HG03520 (cell line): ENCODE results near the gene TRIM3.
"Not testable (repeated sequence)": the region's sequence is repeated elsewhere in the genome, so short reads cannot be mapped to it uniquely, and the experiment has no call there.

ENCODE experiments used
- ATAC-seq: cut with Tn5 transposase; IDR thresholded peaks from one replicate; pipeline ENCODE4 v1.9.1; 2021; ENCODE audit warnings: mild to moderate bottlenecking, moderate library complexity; ENCODE audit not compliant: unreplicated experiment

TRIM3 gene

DNA sequence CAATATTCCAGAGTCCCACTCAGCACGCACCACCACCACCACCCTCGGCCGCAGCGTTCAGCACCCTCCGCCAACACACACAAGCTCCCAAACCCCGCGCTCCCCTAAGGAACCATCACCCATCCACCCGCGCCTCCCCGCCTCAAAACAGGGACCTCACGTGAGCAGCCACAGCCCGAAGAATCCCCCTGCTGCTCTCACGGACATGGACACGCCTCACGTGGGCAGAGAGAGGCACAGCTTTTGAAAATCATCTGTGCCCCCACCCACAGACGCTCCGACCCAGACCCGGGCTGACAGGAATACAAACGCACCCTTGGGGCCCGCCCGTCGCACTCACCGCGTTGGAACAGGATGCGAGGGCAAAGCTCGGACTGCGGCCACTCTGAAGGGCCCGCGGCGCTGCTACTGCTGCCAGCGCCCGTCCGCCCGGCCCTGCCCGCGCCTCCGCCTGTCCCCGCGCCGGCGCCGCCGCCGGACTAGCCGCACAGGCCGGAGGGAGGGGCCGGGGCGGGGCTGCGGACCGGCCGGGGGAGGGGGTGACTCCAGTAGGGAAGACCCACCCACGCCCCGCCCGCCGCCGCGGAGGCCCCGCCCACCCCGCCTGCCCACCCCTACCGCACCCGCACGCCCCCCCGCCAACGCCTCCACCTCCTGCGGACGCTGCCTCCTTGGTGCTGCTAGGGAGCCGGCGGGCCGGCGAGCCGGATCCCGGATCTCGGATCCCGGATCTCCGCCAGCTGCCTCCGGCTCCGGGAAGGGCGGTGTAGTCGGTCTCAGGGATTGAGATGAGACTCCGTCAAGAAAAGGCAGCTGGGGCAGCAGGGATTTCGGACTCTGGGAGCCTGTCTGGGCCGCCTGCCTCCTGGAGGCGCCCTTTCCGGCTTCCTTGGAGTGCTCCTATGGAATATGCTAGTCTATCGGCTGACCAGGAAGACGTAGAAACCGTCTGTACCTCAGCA, at the start of gene TRIM3:
TRIM3 (minus strand) TSS at position 491 of the 962 bp plus-strand sequence. CDS start 8,246 bp downstream, outside the sequence.
- ATAC-seq = peak; percentile 51

DNA sequence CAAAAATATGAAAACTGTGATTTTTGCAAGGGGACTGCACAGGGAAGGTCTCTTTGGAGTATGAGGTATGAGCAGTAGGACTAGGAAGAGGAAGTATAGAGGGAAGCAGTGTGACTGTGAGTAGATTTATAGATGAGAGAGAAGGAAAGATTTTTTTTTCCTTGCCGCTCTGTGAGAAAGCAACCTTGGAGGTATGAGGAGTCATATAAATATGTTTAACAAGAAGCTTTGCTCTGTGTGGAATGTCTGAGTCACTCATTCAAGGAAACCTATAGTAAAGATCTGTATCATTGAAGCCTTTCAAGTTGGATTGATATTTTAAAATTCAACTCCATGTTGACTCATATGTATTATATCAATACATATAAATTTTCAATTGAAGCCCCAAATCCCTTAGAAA, 49.5 kb upstream of the TRIM3 start:
- no peak for ATAC-seq

DNA sequence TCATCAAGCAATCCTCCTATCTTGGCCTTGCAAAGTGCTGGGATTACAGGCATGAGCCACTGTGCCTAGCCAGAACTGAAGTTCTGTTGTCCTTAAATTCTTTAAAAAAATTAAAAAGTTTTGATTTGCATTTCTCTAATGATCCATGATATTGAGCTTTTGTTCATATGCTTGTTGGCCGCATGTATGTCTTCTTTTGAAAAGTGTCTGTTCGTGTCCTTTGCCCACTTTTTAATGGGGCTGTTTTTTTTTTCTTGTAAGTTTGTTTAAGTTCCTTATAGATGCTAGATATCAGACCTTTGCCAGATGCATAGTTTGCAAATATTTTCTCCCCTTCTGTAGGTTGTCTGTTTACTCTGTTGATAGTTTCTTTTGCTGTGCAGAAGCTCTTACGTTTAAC, 48.2 kb upstream of the TRIM3 start:
- not testable (repeated sequence) for ATAC-seq

DNA sequence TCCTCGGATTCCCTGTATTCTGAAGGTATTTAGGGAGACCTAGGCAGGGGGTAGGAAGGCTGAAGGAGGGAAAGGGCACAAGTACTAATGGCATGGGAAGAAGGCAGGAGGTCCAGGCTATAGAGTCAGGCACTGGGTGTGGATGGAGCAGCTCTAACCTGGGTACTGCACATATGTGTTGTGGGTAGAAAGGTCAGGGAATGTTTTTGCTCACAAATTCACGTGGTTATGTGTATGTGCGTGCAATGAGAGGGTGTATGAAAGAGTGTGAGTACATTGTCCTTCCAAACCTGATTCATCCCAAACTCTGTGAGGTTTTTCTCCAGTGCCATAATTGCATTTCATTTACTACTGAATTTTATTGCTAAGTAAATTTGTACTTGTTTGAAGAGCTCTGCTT, 46.5 kb upstream of the TRIM3 start:
- no peak for ATAC-seq

DNA sequence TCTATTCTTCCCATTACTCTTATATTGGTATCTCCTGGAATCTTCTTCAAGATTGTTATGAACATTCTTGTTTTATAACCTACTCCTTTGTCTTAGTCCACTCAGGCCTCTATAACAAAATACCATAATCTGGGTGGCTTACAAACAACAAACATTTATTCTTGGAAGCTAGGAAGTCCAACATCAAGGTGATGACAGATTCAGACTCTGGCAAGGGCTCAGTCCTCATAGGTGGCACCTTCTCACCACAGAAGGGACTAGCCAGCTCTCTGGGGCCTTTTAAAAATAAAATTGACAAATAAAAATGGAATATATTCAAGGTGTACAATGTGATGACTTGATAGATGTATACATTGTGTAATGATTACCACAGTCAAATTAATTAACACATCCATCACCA, 43.1 kb upstream of the TRIM3 start:
- no peak for ATAC-seq

DNA sequence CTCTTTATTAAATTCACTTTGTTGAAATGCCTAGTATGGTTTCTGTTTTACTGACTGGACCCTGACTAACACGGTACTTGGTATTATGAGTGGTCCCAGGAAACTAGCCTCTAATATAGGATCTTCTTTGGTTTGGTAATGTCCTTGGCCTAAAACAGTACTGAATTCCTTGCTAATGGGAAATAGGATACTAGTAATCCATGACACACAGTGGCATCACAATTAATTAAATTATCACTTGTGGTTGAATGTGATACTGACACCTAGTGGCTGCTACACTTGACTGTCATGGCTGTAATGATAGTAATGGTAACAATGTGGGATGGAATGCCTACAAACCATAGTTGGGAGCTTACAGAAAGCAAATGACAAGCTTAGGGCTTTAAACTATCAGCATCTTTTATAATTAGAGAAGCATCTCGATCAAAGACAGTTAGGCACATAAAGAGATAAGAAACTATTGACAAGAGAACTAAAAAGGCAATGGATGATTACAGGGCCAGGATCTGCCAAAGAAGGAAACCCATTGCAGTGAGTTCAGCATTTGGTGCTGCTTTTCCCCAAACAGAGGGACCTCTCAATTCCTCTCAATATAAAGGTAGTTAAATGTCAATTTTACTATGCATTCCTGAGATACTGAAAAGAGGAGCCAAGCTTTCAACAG, 32.0 kb upstream of the TRIM3 start:
- peak; percentile 58 for ATAC-seq

DNA sequence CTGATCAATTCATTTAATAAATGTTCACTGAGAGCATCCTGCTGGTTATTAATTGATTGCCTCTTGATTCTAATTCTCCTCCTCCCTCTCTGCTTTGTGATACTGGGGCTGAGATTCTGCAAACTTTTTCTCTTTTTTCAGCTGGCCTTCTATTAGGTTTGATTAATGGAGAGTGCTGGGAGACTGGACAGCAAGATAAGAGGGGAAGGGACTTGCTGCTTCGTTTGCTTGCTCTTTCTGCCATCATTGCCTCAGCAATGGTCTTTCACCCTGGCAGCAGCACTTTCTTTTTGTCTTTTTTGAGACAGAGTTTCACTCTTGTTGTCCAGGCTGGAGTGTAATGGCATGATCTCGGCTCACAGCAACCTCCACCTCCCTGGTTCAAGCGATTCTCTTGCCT, 30.4 kb upstream of the TRIM3 start:
- no peak for ATAC-seq

DNA sequence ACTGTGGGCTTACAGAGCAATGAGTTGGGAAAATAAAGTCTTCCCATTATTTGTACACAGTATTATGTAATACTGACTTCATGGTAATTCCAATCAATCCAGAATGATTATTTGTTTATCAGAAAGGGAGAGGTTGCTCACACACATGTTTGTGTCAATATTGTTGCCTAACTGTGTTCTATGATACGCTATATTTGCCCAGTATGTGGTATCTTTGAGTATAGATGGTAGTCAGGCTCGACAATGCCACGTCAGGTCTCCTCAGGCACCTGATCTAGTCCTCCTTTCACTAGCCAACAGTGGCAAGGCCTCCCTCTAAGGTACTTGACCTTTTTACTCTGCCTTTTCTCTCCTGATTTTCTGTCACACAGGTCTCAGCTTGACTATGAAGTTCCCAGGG, 28.6 kb upstream of the TRIM3 start:
- no peak for ATAC-seq

DNA sequence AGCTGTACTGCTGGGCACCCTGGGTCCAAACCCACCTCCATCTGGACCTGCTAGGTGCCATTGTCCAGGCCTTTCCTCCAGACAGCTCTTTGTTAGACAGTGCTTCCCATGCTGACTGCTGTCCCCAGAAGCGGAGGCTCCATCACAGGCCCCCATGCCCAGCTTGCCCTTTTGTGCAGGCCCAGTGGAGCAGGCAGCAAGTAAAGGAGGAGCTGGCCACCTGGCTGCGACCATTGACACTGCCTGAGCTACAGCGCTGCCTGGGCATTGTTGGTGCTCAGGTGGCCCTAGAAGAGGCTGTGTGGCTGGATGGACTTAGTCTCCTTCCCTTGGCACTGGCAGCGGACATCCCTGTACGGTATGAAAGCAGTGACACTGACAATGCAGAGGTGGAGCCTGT, 24.8 kb upstream of the TRIM3 start:
- ATAC-seq = no peak

DNA sequence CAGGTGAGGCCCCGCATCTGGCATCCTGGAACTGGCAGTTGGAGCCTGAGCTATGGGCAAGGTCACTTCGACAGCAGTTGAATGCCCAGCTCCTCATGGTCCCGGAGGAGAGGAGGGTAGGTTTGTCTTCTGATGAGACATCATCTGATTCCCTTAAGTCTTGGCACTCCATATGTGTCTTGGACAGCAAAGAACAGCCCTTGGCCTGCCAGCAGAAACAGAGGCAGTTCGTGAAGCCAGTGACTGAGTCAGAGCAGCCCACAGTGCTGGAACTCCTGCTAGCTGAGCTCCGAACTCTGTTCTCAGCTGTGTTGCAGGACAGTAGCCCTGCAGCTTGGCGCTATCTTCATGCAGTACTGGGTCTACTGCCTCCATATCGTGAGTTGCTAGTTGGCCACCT, 24.4 kb upstream of the TRIM3 start:
- no peak for ATAC-seq

DNA sequence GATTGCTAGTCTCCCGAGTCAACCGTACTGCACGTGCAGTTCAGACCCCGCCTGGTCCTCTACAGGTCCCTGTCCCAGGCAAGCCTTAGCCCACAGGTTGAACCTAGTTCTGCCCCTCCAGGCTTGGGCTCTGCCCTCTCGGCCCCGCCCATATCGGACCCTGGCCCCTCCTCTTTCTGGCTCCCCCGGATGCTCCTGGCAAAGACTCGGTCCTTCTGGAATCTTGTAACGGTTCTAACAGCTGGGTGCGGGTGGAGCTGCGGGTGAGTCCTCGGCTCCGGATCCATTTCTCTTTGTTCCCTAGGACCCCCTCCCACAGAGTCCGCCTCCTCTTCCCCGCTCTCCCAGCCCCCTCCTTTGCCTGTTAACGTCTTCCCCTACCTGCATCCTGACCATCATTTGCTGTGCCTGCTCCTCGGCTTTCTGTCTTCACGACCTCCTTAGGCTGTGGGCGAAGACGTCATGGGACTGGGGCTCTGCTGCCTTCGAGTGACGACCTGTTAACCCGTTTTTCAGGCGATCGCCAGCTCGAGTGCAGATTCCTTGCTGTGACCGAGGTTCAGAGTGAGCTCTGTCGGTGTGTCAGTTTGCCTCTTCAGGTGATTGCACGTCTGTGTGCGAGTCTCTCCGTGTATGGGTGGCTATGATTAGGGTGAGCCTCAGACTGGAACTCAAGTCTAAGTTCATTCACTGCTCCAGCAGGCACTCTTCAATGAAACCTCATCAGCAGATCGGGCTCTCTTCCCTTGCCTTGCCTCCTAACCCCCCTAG, 23.5 kb upstream of the TRIM3 start, which contains the start of gene DNHD1:
DNHD1 (plus strand) TSS at position 212 of the 771 bp plus-strand sequence. CDS start 936 bp downstream, outside the sequence.
- no peak for ATAC-seq

DNA sequence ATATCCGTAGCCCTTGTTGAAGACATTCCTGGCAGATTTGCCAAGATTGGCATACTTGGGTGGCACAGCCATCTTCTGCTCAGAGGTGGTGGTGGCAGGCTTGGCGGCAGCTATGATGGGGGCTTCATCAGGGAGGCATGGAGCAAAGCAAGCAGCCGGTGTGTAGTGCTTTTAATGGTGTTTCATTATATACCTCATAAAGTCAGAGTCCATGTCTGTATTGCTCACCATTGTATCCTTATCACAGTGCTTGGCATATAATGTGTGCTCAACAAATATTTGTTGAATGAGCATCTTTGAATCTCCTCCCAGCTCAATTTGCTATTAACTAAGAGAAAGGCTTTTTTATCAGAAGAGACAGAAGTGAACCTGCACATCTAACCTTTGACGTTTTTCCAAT, 15.6 kb upstream of the TRIM3 start:
- ATAC-seq = no peak

DNA sequence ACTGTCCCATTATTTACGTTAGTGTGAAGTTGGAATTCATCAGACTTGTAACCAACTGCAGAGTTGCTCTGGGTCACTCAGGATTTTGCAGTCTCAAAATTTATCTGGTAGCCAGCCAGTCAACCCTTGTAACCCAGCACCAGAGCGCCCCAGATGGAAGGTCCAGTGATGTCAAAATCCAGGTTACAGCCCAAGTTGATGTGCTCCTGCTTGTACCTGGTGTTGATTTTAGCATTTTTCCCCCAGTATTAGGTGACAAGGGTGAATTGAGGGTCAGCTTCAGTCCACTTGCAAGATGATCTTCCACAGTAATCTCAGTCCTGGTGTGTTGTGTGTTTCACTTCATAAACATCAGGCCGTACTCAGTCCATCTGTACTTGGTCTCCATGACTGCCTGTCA, 15.1 kb upstream of the TRIM3 start:
- no peak for ATAC-seq

DNA sequence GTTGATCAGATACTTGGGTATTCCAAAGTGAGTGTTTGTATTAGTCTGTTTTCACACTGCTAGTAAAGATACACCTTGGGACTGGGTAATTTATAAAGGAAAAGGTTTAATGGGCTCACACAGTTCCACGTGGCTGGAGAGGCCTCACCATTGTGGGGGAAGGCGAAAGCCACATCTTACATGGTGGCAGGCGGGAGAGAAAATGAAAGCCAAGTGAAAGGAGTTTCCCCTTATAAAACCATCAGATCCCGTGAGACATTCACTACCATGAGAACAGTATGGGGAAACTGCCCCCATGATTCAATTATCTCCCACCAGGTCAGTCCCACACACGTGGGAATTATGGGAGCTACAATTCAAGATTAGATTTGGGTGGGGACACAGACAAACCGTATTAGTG, 14.6 kb upstream of the TRIM3 start:
- no peak for ATAC-seq

DNA sequence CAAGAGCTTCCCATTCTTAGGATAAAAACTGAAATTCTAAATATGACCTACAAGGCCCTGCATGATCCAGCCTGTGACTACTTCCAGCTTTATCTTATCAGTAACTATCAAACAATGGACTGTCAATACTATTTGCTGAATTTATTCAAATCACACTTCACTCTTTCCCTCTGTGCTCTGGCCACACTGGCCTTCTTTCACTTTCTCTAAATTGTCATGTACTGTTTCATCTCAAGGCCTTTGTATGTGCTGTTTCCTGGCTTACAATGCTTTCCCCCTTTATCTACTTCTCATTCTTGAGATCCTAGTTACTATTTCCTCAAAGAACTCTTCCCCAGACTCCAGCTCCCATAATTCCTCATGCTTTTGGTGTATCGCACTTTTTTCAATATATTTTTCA, 13.2 kb upstream of the TRIM3 start:
- ATAC-seq = no peak

DNA sequence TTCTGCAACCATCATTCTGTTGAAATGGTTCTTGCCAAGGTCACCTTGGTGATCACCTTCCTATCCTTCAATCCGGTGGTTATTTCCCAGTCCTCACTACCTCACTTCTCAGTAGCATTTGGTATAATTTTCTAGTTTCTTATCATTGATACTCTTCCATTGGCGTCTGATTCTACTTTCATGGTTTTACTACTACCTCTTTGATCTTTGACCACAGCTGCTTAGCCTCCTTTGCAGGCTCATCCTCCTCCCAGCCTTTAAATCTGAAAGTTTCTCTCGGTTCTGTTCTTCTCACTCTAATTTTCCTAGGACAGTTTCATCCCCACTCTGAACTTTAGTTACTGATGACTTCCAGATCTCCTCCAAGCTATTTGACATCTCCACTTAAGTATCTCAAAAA, 12.5 kb upstream of the TRIM3 start:
- no peak for ATAC-seq

DNA sequence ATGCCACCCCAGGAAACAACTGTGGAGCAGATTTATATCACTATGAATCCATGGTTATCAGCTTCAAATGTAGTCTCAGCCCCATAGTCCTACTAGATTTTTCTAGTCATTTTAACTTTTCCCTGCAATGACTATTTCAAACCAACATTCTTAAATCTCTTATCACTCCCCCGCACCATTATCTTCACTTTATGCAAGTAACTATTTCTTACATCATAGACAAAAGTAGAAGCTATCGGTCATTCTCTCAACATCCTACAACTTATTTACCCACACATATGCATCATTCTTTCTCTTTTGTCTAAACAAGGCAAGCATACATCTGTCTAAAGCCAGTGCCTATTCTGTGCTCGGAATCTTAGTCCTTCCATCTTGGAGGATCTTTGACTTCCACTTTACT, 11.9 kb upstream of the TRIM3 start:
- ATAC-seq = no peak

DNA sequence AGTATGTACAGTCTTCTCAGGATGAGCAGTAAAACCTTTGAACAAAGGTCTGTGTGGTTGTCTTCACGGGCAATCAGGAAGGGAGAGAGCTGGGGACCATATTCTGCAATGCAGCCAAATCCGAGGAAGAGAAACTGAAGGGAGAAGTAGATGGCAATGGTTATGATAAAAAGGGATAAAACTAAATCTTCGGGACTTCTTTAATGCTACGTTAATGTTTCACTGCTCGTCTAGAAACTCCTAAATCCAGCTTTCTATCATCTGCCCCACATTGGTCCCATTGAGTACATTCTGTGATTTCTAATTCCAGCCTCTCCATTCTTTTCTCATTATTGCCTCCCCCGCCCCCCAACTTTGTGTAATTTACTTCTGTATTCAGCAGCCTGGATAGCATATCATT, 9.3 kb upstream of the TRIM3 start:
- no peak for ATAC-seq

DNA sequence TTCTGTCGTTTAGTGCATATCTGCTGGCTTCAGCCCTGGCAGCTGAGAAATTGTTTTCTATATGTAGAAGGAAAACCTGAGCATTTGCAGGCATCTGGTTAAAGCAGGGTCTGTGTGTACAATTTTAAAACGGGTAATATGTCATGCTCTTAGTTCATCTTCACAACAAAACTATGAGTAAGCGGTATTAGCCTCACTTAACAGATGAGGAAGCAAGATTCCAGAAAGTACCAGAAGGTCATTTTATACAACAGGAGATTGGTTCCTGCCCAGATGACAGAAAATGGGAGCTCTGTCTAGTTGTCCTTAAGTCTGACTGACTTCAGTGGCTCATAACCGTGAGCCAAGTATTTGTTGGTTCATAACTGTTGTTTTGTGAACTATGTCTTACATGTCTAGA, 8.7 kb upstream of the TRIM3 start:
- ATAC-seq = no peak

DNA sequence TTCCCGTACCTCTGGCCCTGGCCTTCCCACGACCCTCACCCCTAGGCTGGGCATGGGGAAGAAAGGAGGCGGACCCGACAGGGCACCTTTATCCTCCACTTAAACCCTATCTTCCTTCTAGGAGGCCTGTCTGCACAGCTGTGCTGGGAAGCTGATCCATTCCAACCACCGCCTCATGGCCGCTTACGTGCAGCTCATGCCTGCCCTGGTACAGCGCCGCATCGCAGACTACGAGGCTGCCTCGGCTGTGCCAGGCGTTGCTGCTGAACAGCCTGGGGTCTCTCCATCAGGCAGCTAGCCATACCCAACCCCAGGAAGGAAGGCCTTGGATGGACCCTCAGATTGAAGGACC, 8.2 kb upstream of the TRIM3 start:
- ATAC-seq = no peak
